ENCODE results near the gene NDUFB7.

DNA sequence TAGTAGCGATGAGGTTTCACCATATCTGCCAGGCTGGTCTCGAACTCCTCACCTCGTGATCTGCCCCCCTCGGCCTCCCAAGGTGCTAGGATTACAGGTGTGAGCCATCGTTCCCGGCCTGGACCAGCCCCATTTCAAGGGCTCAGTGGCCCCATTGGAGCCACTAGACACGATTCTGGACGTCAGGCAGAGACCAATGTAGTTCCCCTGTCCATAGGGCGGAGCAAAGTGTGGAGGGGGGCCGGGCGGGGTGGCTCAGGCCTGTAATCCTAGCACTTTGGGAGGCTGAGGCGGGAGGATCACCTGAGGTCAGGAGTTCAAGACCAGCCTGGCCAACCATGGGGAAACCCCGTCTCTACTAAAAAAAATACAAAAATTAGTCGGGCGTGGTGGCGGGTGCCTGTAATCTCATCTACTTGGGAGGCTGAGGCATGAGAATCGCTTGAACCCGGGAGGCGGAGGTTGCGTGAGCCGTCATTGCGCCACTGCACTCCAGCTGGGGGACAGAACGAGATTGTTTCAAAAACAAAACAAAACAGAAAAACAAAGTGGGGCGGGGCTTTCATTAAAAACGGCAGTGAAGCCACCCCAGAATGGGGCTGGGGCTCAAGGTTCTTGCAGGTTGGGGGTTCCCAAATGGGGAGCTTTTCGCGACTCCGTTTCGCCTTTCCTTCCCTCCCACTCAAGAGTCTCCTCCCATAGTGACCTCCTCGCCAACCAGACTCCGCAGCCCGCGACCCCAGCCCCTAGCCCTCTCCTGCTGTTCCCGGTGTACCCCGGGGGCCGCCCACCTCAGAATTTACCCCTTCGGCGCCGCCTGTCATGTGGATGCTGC lies 43.2 kb downstream of the NDUFB7 start:
- TF ChIP-seq, protein P1, sequence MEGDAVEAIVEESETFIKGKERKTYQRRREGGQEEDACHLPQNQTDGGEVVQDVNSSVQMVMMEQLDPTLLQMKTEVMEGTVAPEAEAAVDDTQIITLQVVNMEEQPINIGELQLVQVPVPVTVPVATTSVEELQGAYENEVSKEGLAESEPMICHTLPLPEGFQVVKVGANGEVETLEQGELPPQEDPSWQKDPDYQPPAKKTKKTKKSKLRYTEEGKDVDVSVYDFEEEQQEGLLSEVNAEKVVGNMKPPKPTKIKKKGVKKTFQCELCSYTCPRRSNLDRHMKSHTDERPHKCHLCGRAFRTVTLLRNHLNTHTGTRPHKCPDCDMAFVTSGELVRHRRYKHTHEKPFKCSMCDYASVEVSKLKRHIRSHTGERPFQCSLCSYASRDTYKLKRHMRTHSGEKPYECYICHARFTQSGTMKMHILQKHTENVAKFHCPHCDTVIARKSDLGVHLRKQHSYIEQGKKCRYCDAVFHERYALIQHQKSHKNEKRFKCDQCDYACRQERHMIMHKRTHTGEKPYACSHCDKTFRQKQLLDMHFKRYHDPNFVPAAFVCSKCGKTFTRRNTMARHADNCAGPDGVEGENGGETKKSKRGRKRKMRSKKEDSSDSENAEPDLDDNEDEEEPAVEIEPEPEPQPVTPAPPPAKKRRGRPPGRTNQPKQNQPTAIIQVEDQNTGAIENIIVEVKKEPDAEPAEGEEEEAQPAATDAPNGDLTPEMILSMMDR (IDR thresholded peaks at IDR 0.05) = no peak
- TF ChIP-seq POLR2AphosphoS5 (IDR thresholded peaks at IDR 0.05; ENCODE audit: insufficient read depth in 1 of 2, low read depth in 1 of 2) = no peak
